Keratinocyte (primary cell): ENCODE results near the gene FAM221B.

Experiments used
- CTCF ChIP-seq, 3 experiments: IDR thresholded peaks in 1 of 3; conservative IDR thresholded peaks in 1 of 3; optimal IDR thresholded peaks in 1 of 3; 2 replicates in 2 of 3; 3 replicates in 1 of 3; pipeline versions ENCODE3 to v1.5.1; 2011; ENCODE audit warnings: low read length in 3 of 3, mild to moderate bottlenecking in 3 of 3, moderate library complexity in 2 of 3, control low read depth in 1 of 3, inconsistent platforms in 1 of 3; ENCODE audit not compliant: insufficient read depth in 2 of 3; ENCODE audit errors: extremely low read depth in 1 of 3
- EZH2 ChIP-seq: IDR thresholded peaks from one replicate; pipeline ENCODE4 v1.6.1; 2012; ENCODE audit warnings: inconsistent platforms, mild to moderate bottlenecking, low read length, moderate library complexity

GRCh38 chr9:35872505-35872904, 44.0 kb upstream of the FAM221B start:
- TF ChIP-seq CTCF (optimal IDR thresholded peaks at IDR 0.05 in 1 of 3, IDR thresholded peaks at IDR 0.05 in 1 of 3, conservative IDR thresholded peaks at IDR 0.05 in 1 of 3; ENCODE audit: extremely low read depth in 1 of 3, insufficient read depth in 2 of 3, low read length in 3 of 3) (no peak), EZH2 (no peak)
